ENCODE data around the gene ARL15. TPM values are rescaled to one million over a fixed set of nuclear protein-coding genes. Genes with fewer than 3 reads are reported as not detected.

Gene ARL15
- polyA plus RNA-seq, 2 donors = 4.0 to 7.8 TPM

DNA sequence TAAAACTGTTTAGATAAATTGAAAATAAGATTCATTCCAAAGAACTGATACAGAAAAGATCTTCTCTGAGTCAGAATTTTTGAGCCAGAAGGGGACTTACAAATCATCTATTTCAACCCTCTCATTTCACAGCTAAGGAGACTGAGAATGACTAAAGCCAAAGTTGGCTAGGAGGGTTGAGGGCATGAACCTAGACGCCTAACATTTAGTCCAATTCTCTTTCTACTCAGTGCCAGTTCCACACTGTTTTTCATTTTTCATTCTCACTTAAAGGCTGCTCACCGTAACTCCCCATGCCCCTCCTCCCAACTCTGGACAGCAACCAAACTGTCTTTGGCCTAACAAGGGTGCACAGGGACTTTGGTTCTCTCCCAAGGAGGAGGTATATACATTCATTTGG, 386.0 kb downstream of the ARL15 start:
- Histone ChIP-seq H3K27me3 (ENCODE audit: control insufficient read depth in 1 of 2, insufficient read depth in 2 of 2, low read length in 2 of 2) (no peaks in the 10 kb centered on the region), H3K4me1 (ENCODE audit: control insufficient read depth in 2 of 2, insufficient read depth in 2 of 2, low read length in 1 of 2) (no peaks in the 10 kb centered on the region), H3K27ac (ENCODE audit: low read depth in 2 of 2, low read length in 1 of 2) (no peak overlapping the region), H3K4me3 (ENCODE audit: low read depth in 1 of 2, low read length in 2 of 2) (no peak overlapping the region), H3K9me3 (ENCODE audit: control insufficient read depth in 2 of 2, insufficient read depth in 1 of 2, low read depth in 1 of 2, low read length in 1 of 2) (no peaks in the 10 kb centered on the region), H3K36me3 (ENCODE audit: control insufficient read depth in 2 of 2, insufficient read depth in 2 of 2, low read length in 1 of 2) (no peaks in the 10 kb centered on the region)
- WGBS, 2 donors = 45 to 52% methylated on average over 2 of the region's 2 CpGs

- Histone ChIP-seq H3K36me3 (ENCODE audit: control insufficient read depth in 2 of 2, insufficient read depth in 2 of 2, low read length in 1 of 2) (no peaks in the 10 kb centered on the region), H3K4me3 (ENCODE audit: low read depth in 1 of 2, low read length in 2 of 2) (no peak overlapping the region), H3K9me3 (ENCODE audit: control insufficient read depth in 2 of 2, insufficient read depth in 1 of 2, low read depth in 1 of 2, low read length in 1 of 2) (no peaks in the 10 kb centered on the region), H3K27ac (ENCODE audit: low read depth in 2 of 2, low read length in 1 of 2) (no peak overlapping the region), H3K27me3 (ENCODE audit: control insufficient read depth in 1 of 2, insufficient read depth in 2 of 2, low read length in 2 of 2) (no peaks in the 10 kb centered on the region), H3K4me1 (ENCODE audit: control insufficient read depth in 2 of 2, insufficient read depth in 2 of 2, low read length in 1 of 2) (no peaks in the 10 kb centered on the region)
- 74 to 75% methylated on average over 6 of the region's 6 CpGs for WGBS, 2 donors
These were observed 386.4 kb downstream of the ARL15 start for GRCh38 chr5:53923961-53924360.

GRCh38 chr5:53922508-53923498, 387.6 kb downstream of the ARL15 start:
- 84 to 86% methylated on average over 8 of the region's 8 CpGs for WGBS, 2 donors
- H3K27me3 ChIP-seq (ENCODE audit: control insufficient read depth in 1 of 2, insufficient read depth in 2 of 2, low read length in 2 of 2) = no peaks in the 10 kb centered on the region
- no peaks in the 10 kb centered on the region for H3K36me3 ChIP-seq (ENCODE audit: control insufficient read depth in 2 of 2, insufficient read depth in 2 of 2, low read length in 1 of 2)
- no peak overlapping the region for H3K4me3 ChIP-seq (ENCODE audit: low read depth in 1 of 2, low read length in 2 of 2)
- H3K27ac ChIP-seq (ENCODE audit: low read depth in 2 of 2, low read length in 1 of 2) = no peak overlapping the region
- H3K9me3 ChIP-seq (ENCODE audit: control insufficient read depth in 2 of 2, insufficient read depth in 1 of 2, low read depth in 1 of 2, low read length in 1 of 2) = no peaks in the 10 kb centered on the region
- H3K4me1 ChIP-seq (ENCODE audit: control insufficient read depth in 2 of 2, insufficient read depth in 2 of 2, low read length in 1 of 2) = no peaks in the 10 kb centered on the region

- Histone ChIP-seq H3K9me3 (ENCODE audit: control insufficient read depth in 2 of 2, insufficient read depth in 1 of 2, low read depth in 1 of 2, low read length in 1 of 2) (no peaks in the 10 kb centered on the region), H3K27ac (ENCODE audit: low read depth in 2 of 2, low read length in 1 of 2) (no peak overlapping the region), H3K27me3 (ENCODE audit: control insufficient read depth in 1 of 2, insufficient read depth in 2 of 2, low read length in 2 of 2) (no peaks in the 10 kb centered on the region), H3K4me1 (ENCODE audit: control insufficient read depth in 2 of 2, insufficient read depth in 2 of 2, low read length in 1 of 2) (no peaks in the 10 kb centered on the region), H3K36me3 (ENCODE audit: control insufficient read depth in 2 of 2, insufficient read depth in 2 of 2, low read length in 1 of 2) (no peaks in the 10 kb centered on the region), H3K4me3 (ENCODE audit: low read depth in 1 of 2, low read length in 2 of 2) (no peak overlapping the region)
- whole genome bisulfite sequencing, 2 donors = 85 to 89% methylated on average over 3 of the region's 3 CpGs
These were observed 392.5 kb downstream of the ARL15 start for GRCh38 chr5:53917826-53918225.

DNA sequence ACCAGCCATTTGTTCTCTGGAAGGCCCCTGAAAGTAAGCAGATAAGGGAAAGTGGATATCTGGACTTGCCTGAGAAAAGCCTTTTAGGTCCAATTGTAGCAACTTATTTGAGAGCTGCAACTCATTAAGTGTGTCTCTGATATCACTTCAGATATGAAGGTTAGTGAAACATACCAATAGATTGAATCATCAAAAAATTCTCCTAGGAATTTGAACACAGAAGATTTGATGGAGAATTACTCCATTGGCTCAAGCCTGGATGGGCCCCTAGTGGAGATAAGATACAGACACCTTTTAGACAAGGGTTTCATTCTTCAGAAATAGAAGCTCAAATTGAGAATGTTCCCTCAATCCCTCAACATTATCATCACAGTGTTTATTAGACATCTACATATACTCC, 393.3 kb downstream of the ARL15 start:
- Histone ChIP-seq H3K27ac (ENCODE audit: low read depth in 2 of 2, low read length in 1 of 2) (no peak overlapping the region), H3K4me3 (ENCODE audit: low read depth in 1 of 2, low read length in 2 of 2) (no peak overlapping the region), H3K27me3 (ENCODE audit: control insufficient read depth in 1 of 2, insufficient read depth in 2 of 2, low read length in 2 of 2) (no peaks in the 10 kb centered on the region)

DNA sequence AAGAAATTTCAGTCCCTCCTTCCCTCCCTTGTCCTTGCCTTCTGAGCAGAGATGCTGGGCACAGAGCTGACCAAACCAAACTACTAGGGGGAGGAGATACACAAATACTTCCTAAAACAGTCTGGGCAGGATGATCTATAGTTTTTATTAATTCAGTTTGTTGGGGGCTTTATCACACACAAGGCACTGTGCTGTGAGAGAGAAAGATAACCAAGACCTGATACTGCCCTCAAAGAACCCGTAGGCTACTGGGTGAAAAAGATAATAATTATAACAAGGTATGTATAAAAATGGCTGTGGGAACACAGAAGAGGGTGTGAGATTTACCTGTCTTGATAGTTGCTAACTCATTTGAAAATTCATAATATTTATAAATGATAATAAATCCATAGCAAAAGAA, 395.3 kb downstream of the ARL15 start:
- Histone ChIP-seq H3K4me1 (ENCODE audit: control insufficient read depth in 2 of 2, insufficient read depth in 2 of 2, low read length in 1 of 2) (no peaks in the 10 kb centered on the region), H3K4me3 (ENCODE audit: low read depth in 1 of 2, low read length in 2 of 2) (no peak overlapping the region), H3K27ac (ENCODE audit: low read depth in 2 of 2, low read length in 1 of 2) (no peak overlapping the region), H3K9me3 (ENCODE audit: control insufficient read depth in 2 of 2, insufficient read depth in 1 of 2, low read depth in 1 of 2, low read length in 1 of 2) (no peaks in the 10 kb centered on the region), H3K27me3 (ENCODE audit: control insufficient read depth in 1 of 2, insufficient read depth in 2 of 2, low read length in 2 of 2) (no peaks in the 10 kb centered on the region), H3K36me3 (ENCODE audit: control insufficient read depth in 2 of 2, insufficient read depth in 2 of 2, low read length in 1 of 2) (no peaks in the 10 kb centered on the region)
- WGBS, 2 donors = 93 to 94% methylated on average over 1 of the region's 1 CpG

More for the DNA sequence above, 393.3 kb downstream of the ARL15 start:
- Histone ChIP-seq H3K36me3 (ENCODE audit: control insufficient read depth in 2 of 2, insufficient read depth in 2 of 2, low read length in 1 of 2) (no peaks in the 10 kb centered on the region), H3K9me3 (ENCODE audit: control insufficient read depth in 2 of 2, insufficient read depth in 1 of 2, low read depth in 1 of 2, low read length in 1 of 2) (no peaks in the 10 kb centered on the region), H3K4me1 (ENCODE audit: control insufficient read depth in 2 of 2, insufficient read depth in 2 of 2, low read length in 1 of 2) (no peaks in the 10 kb centered on the region)

GRCh38 chr5:53913941-53914340, 396.4 kb downstream of the ARL15 start:
- Histone ChIP-seq H3K27ac (ENCODE audit: low read depth in 2 of 2, low read length in 1 of 2) (no peak overlapping the region), H3K9me3 (ENCODE audit: control insufficient read depth in 2 of 2, insufficient read depth in 1 of 2, low read depth in 1 of 2, low read length in 1 of 2) (no peaks in the 10 kb centered on the region)
- WGBS, 2 donors = 61 to 75% methylated on average over 1 of the region's 1 CpG

DNA sequence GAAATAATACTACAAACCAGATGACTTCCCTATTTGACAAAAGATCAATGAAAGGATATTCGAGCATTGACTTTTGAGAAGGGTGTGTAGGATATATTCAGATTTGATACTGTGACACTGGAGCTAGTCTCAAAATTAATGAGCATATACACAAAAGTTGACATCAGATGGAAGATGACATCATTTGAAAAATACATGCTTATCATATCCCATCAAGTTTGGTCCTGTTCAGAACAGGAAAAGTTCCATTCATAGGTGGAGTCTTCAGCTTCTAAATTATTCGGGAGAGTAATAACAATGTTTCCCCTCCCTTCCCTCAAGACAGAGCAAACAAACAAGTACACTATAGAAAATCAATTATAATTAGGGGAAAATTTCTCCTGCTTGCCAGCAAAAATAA, 401.6 kb downstream of the ARL15 start:
- Histone ChIP-seq H3K4me3 (ENCODE audit: low read depth in 1 of 2, low read length in 2 of 2) (no peak overlapping the region), H3K36me3 (ENCODE audit: control insufficient read depth in 2 of 2, insufficient read depth in 2 of 2, low read length in 1 of 2) (no peaks in the 10 kb centered on the region), H3K4me1 (ENCODE audit: control insufficient read depth in 2 of 2, insufficient read depth in 2 of 2, low read length in 1 of 2) (no peaks in the 10 kb centered on the region), H3K27me3 (ENCODE audit: control insufficient read depth in 1 of 2, insufficient read depth in 2 of 2, low read length in 2 of 2) (no peaks in the 10 kb centered on the region), H3K27ac (ENCODE audit: low read depth in 2 of 2, low read length in 1 of 2) (no peak overlapping the region), H3K9me3 (ENCODE audit: control insufficient read depth in 2 of 2, insufficient read depth in 1 of 2, low read depth in 1 of 2, low read length in 1 of 2) (no peaks in the 10 kb centered on the region)
- WGBS, 2 donors = 68 to 69% methylated on average over 2 of the region's 2 CpGs

More at GRCh38 chr5:53913941-53914340, 396.4 kb downstream of the ARL15 start:
- Histone ChIP-seq H3K27me3 (ENCODE audit: control insufficient read depth in 1 of 2, insufficient read depth in 2 of 2, low read length in 2 of 2) (no peaks in the 10 kb centered on the region), H3K36me3 (ENCODE audit: control insufficient read depth in 2 of 2, insufficient read depth in 2 of 2, low read length in 1 of 2) (no peaks in the 10 kb centered on the region), H3K4me1 (ENCODE audit: control insufficient read depth in 2 of 2, insufficient read depth in 2 of 2, low read length in 1 of 2) (no peaks in the 10 kb centered on the region), H3K4me3 (ENCODE audit: low read depth in 1 of 2, low read length in 2 of 2) (no peak overlapping the region)

- Histone ChIP-seq H3K4me1 (ENCODE audit: control insufficient read depth in 2 of 2, insufficient read depth in 2 of 2, low read length in 1 of 2) (no peaks in the 10 kb centered on the region), H3K27me3 (ENCODE audit: control insufficient read depth in 1 of 2, insufficient read depth in 2 of 2, low read length in 2 of 2) (no peaks in the 10 kb centered on the region), H3K36me3 (ENCODE audit: control insufficient read depth in 2 of 2, insufficient read depth in 2 of 2, low read length in 1 of 2) (no peaks in the 10 kb centered on the region), H3K27ac (ENCODE audit: low read depth in 2 of 2, low read length in 1 of 2) (no peak overlapping the region), H3K9me3 (ENCODE audit: control insufficient read depth in 2 of 2, insufficient read depth in 1 of 2, low read depth in 1 of 2, low read length in 1 of 2) (no peaks in the 10 kb centered on the region), H3K4me3 (ENCODE audit: low read depth in 1 of 2, low read length in 2 of 2) (no peak overlapping the region)
- 93 to 97% methylated on average over 3 of the region's 3 CpGs for WGBS, 2 donors
These were observed 402.5 kb downstream of the ARL15 start for GRCh38 chr5:53907827-53908226.

DNA sequence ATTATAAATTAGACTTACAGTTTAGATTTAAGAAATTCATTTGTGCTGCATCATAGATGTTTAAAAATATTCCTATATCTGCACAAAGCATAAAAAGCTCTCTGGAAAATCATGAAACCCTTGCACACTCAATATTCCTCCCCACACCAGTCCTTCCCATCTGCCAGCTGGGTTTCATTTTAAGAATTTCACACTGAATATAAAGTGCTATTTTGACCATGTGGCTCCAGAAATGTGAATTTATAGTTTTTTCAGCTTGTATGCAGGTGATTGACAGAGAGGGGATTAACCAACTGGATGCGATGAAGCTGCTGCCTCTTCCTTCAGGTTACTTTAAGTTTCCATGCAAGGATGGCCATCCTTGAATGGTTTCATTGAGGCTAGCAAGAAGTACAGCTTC, 403.6 kb downstream of the ARL15 start:
- H3K4me1 ChIP-seq (ENCODE audit: control insufficient read depth in 2 of 2, insufficient read depth in 2 of 2, low read length in 1 of 2) = peaks cover 0 to 2% of the 10 kb centered on the region in 2 donors
- H3K4me3 ChIP-seq (ENCODE audit: low read depth in 1 of 2, low read length in 2 of 2) = no peak overlapping the region
- H3K27ac ChIP-seq (ENCODE audit: low read depth in 2 of 2, low read length in 1 of 2) = no peak overlapping the region
- no peaks in the 10 kb centered on the region for H3K9me3 ChIP-seq (ENCODE audit: control insufficient read depth in 2 of 2, insufficient read depth in 1 of 2, low read depth in 1 of 2, low read length in 1 of 2)
- no peaks in the 10 kb centered on the region for H3K36me3 ChIP-seq (ENCODE audit: control insufficient read depth in 2 of 2, insufficient read depth in 2 of 2, low read length in 1 of 2)
- no peaks in the 10 kb centered on the region for H3K27me3 ChIP-seq (ENCODE audit: control insufficient read depth in 1 of 2, insufficient read depth in 2 of 2, low read length in 2 of 2)
- WGBS, 2 donors = 98 to 100% methylated on average over 1 of the region's 1 CpG

Measured in esophagus (tissue), 2 donors.